Midbrain (tissue), 1 donor: ENCODE measurements around the gene CACNA1S.

ENCODE experiments used
- DNase-seq: peaks from one replicate; lab custom pipeline; 2025; lab: John Stamatoyannopoulos, UW

Gene CACNA1S

GRCh38 chr1:201092738-201093137 lies 19.5 kb downstream of the CACNA1S start:
- DNase-seq = no peak

DNA sequence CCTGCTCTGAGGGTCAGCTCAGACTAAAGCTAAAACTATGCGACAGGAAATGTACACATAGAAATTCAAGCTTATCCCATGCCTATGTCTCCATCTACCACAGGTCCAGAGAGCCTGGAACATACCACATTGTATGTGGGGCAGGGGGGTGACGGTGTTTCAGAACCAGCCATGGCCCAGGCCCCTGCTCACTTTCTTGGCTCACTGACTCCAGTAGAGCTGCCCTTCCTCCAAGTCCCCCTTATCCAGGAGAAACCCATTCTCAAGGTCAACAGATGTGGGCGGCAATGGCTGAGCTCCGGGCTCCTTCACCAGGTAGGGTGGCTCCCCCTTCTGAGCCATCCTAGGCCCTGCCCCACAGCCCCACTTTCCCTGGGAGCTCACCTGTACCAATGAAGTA lies 21.0 kb downstream of the CACNA1S start:
- no peak for DNase-seq

DNA sequence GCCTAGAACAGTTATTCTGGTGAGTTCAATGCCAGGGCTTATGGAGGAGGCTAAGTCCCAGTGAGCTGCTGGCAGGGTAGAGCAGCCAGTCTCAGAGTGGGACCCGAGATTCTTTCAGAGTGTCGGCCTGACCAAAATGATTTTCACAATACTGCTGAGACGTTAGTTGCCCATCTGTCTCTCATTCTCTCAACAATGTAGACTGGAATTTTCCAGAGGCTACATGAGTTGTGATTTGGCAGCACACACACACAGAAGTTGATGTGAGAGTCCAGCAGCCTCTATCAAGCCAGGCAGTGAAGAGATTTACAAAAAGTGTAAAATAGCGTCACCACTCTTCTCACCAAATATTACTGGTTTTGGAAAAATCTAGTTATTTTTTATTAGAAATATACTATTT lies 21.7 kb downstream of the CACNA1S start:
- no peak for DNase-seq

DNA sequence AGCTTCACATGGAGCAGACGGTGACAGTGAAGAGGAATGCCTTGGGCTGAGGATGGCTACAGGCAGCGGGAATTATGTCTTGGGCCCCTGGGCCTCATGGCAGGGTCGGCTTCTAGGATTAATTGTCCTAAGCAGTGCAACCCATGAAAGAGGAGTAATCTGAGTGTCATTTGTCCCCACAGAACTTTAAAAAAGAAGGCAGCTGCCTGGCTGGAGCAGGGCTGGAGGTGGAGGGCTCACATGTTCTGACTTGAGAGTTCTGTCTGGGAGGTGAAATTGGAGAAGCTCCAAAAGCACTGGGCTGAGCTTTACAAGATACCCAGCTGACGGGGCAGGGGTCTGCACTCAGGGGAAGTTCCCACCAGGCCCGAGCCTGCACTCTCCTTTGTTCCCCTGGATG lies 22.6 kb downstream of the CACNA1S start:
- no peak for DNase-seq

GRCh38 chr1:201088901-201089525 lies 23.2 kb downstream of the CACNA1S start:
- DNase-seq = no peak

GRCh38 chr1:201088395-201088794 lies 23.8 kb downstream of the CACNA1S start:
- no peak for DNase-seq

DNA sequence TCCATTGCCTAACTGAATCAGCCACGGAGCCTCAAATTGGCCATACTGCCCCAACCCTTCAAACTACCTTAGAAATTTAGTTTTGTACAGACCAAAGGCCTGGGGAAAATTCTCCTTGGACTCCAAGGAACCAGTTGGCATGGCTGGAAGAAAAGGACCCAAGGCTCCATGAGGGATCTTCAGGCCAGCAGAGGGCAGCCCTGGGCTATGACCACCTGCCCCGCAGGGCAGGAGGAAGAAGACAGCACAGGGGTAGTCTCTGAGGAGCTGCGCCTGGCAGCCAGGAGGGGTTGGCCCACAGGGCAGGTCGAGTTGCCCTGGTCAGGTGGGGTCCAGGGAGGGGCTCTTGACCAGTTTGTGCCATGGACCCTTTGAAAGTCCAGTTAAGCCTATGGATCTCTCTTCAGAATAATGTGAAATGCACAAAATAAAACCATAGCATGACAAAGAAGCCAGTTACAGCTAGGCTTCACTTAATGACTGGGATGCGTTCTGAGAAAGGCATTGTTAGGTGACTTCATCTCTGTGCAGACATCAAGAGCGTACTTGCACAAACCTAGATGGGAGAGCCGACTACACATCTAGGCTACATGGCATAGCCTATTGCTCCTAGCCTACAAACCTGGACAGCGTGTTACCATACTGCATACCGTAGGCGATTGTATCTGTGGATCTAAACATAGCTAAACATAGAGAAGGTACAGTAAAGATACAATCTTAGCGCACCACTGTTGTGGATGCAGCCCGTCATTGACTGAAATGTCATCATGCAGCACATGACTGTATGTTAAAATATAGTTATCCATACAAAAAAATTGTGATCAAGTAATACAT lies 26.1 kb downstream of the CACNA1S start:
- DNase-seq = peak; percentile 37

DNA sequence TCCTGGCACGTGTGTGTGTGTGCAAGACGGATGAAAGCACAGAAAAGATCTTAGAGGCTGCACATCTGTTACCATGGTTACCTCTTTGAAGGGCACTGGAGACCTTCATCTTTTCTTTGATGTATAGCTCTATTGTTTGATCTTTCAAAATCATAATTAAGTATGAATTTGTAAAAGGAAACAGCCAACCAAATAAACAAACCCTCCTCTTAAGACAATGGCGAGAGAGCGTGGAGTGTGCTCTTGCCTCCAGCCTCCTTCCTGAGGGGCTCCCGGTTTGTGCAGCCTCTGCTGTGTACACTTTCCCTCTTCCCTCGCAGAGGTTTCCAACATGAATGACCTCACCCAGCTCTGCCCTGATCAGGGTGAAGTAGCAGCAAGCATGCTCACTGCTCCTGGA lies 27.9 kb downstream of the CACNA1S start:
- DNase-seq = no peak

GRCh38 chr1:201083741-201084140 lies 28.5 kb downstream of the CACNA1S start:
- DNase-seq = no peak

DNA sequence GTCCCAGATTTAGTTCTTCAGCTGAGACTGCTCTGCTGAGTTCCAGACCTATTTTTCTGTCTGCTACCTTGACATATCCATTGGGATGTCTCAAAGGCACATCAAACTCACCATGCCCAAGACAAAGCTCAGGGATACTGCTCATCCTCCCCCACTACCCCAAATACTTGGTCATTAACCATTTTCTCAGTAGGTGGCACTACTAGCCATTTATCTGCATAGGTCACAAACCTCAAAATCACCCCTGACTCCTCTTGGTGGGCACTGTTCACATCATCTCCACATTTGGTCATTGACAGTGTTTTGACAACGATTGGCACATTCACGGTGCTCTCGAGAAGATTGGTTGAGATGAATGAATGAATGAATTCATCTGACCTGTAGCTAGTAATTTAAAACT lies 32.1 kb downstream of the CACNA1S start:
- no peak for DNase-seq

GRCh38 chr1:201077736-201078135 lies 34.5 kb downstream of the CACNA1S start:
- no peak for DNase-seq

- no peak for DNase-seq
Observed at GRCh38 chr1:201077116-201077515, 35.1 kb downstream of the CACNA1S start.

DNA sequence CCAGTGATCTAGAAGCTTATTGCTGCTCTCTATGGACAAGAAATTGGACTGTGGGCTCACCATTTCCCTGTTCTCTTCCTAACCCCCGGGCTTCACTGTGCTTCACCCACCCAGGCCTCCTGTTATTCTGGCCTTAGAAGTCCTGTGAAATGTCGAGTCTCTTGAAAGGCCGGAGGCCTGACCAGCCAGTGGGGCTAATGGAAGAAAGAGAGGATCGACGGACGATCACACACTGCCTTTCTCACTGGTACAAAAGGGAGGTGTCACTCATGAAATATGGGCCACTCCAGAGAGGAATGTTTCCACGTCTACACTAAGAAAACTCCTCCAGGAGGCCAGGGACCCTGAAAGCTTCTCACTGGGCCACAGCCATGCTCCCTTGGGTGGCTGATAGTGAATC lies 36.1 kb downstream of the CACNA1S start:
- DNase-seq = no peak

GRCh38 chr1:201074018-201074417 lies 38.2 kb downstream of the CACNA1S start:
- DNase-seq = no peak

- no peak for DNase-seq
Observed at GRCh38 chr1:201072922-201073321, 39.3 kb downstream of the CACNA1S start.

- no peak for DNase-seq
Observed at GRCh38 chr1:201072149-201072548, 40.1 kb downstream of the CACNA1S start.

DNA sequence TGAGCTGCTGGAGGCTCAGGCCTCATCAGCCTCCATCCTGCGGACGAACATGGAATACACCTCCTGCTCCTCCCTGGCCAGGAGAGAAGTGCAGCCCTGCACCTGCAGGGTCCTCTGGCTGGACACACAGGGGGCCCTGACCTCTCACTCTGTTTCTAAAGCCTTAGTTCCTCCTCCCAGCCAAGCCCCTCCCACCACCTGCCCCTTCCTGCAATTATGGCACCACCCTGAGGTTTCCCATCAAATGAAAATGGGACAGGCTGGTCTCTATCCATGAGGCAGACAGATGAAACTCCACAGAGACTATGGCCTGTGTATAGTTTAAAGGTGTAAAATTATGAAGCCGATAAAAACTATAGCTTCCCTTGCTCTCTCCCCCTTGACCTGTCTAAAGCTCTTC lies 42.6 kb downstream of the CACNA1S start:
- DNase-seq = no peak

DNA sequence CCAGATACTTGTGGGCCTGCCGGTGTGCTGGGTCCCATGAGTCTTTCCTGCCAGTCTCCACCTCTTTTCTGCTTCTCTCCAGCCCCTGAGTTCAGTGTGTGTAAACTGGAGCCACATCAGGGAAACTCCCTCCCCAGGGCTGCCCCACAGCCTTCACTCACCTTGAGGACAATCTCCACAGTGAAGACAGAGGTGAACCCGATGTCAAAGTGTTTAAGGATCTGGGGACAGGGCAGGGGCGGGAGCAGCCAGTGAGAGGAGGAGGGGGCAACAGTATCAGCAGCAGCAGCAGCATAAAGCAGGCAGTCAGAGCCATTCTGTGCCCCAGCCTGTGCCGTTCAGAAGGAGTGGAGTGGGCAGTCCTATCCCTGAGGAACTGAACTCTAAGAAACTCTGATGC lies 43.2 kb downstream of the CACNA1S start:
- DNase-seq = no peak

DNA sequence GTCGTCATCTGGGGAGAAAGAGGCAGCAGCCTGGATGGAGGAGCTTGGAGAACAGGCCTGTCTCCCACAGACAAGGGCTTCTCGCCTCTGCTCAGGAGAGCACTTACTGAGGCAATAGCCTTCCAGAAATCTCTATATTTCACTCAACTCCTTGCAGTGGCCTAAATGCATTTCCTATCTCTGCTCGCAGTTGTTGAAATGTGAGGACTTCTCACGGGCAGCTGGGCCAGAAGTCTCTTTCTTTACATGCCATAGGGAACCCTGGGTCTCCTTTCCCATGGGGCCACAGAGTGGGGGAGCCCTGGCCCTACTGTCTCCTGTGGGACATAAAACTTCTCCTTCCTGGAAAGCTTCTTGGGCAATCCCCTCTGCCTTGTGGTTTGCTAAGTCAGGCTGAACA lies 45.2 kb downstream of the CACNA1S start:
- no peak for DNase-seq

GRCh38 chr1:201065686-201066085 lies 46.5 kb downstream of the CACNA1S start:
- DNase-seq = no peak

DNA sequence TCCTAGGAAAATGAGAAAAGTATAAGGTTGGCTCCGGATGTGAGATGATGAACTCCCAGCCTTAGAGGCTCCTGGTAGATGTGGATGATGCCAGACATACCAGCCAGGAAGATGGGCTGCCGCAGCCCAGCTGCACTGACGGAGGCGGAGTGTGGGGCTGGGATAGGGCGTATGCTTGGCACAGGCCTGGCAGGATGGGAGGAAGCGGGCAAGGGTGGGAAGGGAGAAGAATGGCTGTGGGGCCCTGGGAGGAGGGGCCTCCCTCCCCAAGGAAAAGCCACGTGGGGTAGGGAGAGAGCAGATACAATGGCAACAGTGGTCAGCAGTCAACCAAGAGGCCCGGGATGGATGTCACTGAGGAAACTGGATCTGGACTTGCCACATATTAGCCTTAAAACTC lies 47.4 kb downstream of the CACNA1S start:
- no peak for DNase-seq

DNA sequence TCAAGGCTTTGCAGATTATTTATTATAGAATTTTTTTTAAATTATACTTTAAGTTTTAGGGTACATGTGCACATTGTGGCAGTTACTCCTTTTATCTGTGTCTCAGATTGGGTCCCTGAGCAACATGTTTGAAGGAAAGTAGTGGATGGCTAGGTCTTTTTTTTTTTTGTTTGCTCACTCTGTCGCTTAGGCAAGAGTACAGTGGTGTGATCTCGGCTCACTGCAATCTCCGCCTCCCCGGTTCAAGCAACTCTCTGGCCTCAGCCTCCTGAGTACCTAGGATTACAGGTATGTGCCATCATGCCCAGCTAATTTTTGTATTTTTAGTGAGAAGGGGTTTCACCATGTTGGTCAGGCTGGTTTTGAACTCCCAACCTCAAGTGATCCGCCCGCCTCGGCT lies 49.1 kb downstream of the CACNA1S start:
- no peak for DNase-seq

GRCh38 chr1:201062511-201063091 lies 49.6 kb downstream of the CACNA1S start:
- DNase-seq = no peak
